ENCODE results near the gene STOX2.

The STOX2 gene

DNA sequence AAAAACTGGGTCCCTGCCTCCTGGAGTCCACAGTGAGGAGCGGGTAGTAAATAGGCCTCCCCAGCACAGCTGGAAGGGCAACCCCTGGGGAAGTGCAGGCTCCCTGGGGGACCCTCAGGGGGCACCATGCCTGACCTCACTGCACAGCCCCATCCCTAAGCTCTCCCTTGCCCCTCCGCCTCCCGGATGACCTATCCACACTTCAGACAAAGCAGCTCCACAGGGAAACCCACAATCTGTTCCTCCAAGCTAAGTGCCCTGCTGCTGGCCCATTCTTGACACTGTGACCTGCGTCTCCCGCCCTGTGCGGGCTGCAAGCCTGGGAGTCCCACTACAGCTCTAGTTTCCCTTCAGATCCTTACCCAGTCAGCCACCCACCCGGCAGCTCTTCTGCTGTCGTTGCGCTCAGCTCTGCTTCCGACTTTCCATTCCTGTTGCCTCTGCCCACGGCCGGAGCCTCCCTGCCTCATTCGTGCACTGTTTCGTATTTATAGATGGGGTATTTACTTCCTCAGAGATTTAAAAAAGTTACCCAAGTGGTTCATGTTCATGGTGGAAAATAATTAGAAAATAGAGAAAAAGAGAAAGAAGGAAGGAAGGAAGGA, 47.0 kb upstream of the STOX2 start:
- Histone ChIP-seq H3K9me3 (ENCODE audit: low read length) (no peaks in the 10 kb centered on the region), H3K4me1 (ENCODE audit: insufficient read depth, low read length, severe bottlenecking) (no peaks in the 10 kb centered on the region), H2AFZ (ENCODE audit: low read length) (no peak overlapping the region), H3K27me3 (ENCODE audit: insufficient read depth, low read length) (no peaks in the 10 kb centered on the region; the same call in none of the 2 replicates), H3K27ac (ENCODE audit: low read depth, low read length, poor library complexity, severe bottlenecking) (no peak overlapping the region), H4K20me1 (ENCODE audit: insufficient read depth, low read length) (no peaks in the 10 kb centered on the region), H3K36me3 (ENCODE audit: insufficient read depth, low read length) (no peaks in the 10 kb centered on the region), H3K79me2 (ENCODE audit: insufficient read depth, low read length) (no peaks in the 10 kb centered on the region), H3F3A (ENCODE audit: insufficient read depth, low read length) (no peaks in the 10 kb centered on the region), H3K4me2 (ENCODE audit: low read length) (no peak overlapping the region), H3K9me2 (ENCODE audit: low read depth, low read length) (no peaks in the 10 kb centered on the region), H3K4me3 (ENCODE audit: low read depth, low read length, poor library complexity, severe bottlenecking) (no peak overlapping the region), H3K9ac (ENCODE audit: low read length) (no peak overlapping the region)
- TF ChIP-seq, protein P1, sequence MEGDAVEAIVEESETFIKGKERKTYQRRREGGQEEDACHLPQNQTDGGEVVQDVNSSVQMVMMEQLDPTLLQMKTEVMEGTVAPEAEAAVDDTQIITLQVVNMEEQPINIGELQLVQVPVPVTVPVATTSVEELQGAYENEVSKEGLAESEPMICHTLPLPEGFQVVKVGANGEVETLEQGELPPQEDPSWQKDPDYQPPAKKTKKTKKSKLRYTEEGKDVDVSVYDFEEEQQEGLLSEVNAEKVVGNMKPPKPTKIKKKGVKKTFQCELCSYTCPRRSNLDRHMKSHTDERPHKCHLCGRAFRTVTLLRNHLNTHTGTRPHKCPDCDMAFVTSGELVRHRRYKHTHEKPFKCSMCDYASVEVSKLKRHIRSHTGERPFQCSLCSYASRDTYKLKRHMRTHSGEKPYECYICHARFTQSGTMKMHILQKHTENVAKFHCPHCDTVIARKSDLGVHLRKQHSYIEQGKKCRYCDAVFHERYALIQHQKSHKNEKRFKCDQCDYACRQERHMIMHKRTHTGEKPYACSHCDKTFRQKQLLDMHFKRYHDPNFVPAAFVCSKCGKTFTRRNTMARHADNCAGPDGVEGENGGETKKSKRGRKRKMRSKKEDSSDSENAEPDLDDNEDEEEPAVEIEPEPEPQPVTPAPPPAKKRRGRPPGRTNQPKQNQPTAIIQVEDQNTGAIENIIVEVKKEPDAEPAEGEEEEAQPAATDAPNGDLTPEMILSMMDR (IDR thresholded peaks at IDR 0.05; ENCODE audit: low read length) = no peak
- TF ChIP-seq EZH2 (IDR thresholded peaks at IDR 0.05; ENCODE audit: borderline replicate concordance, low read length) = no peak

DNA sequence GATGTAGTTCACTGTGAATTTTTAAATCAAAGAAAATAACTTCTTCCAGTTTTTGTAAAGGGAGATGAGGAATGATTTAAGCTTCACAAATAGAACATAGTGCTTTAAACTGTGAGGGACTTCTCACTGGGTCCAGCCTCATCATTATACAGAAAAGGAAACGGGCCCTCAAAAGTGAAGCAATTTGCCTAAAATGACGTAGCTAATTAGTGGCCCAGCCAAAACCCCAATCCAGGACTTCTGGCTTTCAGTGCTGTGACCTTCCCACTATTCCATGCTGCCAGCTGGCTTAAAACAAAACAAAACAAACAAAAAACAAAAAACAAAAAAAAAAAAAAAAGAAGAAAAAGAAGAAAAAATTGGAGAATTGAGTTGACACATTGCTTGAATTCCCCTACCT, 45.0 kb upstream of the STOX2 start:
- Histone ChIP-seq H3K4me2 (ENCODE audit: low read length) (no peak overlapping the region), H4K20me1 (ENCODE audit: insufficient read depth, low read length) (no peaks in the 10 kb centered on the region), H3K4me1 (ENCODE audit: insufficient read depth, low read length, severe bottlenecking) (no peaks in the 10 kb centered on the region), H3K9ac (ENCODE audit: low read length) (no peak overlapping the region), H2AFZ (ENCODE audit: low read length) (no peak overlapping the region), H3K79me2 (ENCODE audit: insufficient read depth, low read length) (no peaks in the 10 kb centered on the region), H3K27ac (ENCODE audit: low read depth, low read length, poor library complexity, severe bottlenecking) (no peak overlapping the region), H3F3A (ENCODE audit: insufficient read depth, low read length) (no peaks in the 10 kb centered on the region), H3K9me2 (ENCODE audit: low read depth, low read length) (no peaks in the 10 kb centered on the region), H3K27me3 (ENCODE audit: insufficient read depth, low read length) (no peaks in the 10 kb centered on the region; the same call in none of the 2 replicates), H3K4me3 (ENCODE audit: low read depth, low read length, poor library complexity, severe bottlenecking) (no peak overlapping the region), H3K36me3 (ENCODE audit: insufficient read depth, low read length) (no peaks in the 10 kb centered on the region), H3K9me3 (ENCODE audit: low read length) (no peaks in the 10 kb centered on the region)
- no peak for TF ChIP-seq EZH2 (IDR thresholded peaks at IDR 0.05; ENCODE audit: borderline replicate concordance, low read length)
- TF ChIP-seq, protein P1 (IDR thresholded peaks at IDR 0.05; ENCODE audit: low read length) = no peak

DNA sequence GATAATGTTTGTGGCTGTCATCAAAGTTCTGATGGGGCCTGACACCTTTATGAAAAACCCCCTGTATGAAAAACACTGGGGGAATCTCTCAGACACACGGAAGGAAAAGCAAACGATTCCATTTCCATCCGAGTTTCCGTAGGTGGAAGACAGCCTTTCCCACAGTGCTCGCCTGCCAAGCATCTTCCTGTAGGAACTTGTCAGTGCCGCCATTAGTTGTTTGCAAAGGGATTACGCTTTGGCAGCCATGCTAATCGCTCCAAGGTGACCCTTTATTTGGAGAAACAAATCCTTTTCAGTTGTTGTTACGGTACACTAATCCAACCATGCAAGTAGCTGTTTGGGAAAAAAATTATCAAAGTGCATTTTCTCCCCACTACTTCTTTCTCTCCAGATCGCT, 44.4 kb upstream of the STOX2 start:
- H3K36me3 ChIP-seq (ENCODE audit: insufficient read depth, low read length) = no peaks in the 10 kb centered on the region
- H3K79me2 ChIP-seq (ENCODE audit: insufficient read depth, low read length) = no peaks in the 10 kb centered on the region
- TF ChIP-seq EZH2 (IDR thresholded peaks at IDR 0.05; ENCODE audit: borderline replicate concordance, low read length) = no peak
- TF ChIP-seq, protein P1 (IDR thresholded peaks at IDR 0.05; ENCODE audit: low read length) = no peak
- no peaks in the 10 kb centered on the region for H3K9me2 ChIP-seq (ENCODE audit: low read depth, low read length)
- H3K9me3 ChIP-seq (ENCODE audit: low read length) = no peaks in the 10 kb centered on the region
- H3K27ac ChIP-seq (ENCODE audit: low read depth, low read length, poor library complexity, severe bottlenecking) = no peak overlapping the region
- H3K4me3 ChIP-seq (ENCODE audit: low read depth, low read length, poor library complexity, severe bottlenecking) = no peak overlapping the region
- no peaks in the 10 kb centered on the region for H4K20me1 ChIP-seq (ENCODE audit: insufficient read depth, low read length)
- no peak overlapping the region for H3K9ac ChIP-seq (ENCODE audit: low read length)
- H3F3A ChIP-seq (ENCODE audit: insufficient read depth, low read length) = no peaks in the 10 kb centered on the region
- no peak overlapping the region for H3K4me2 ChIP-seq (ENCODE audit: low read length)
- no peaks in the 10 kb centered on the region for H3K4me1 ChIP-seq (ENCODE audit: insufficient read depth, low read length, severe bottlenecking)
- H3K27me3 ChIP-seq (ENCODE audit: insufficient read depth, low read length) = no peaks in the 10 kb centered on the region; the same call in none of the 2 replicates
- no peak overlapping the region for H2AFZ ChIP-seq (ENCODE audit: low read length)

All from OCI-LY1 (cell line).